Hepatocyte (in vitro differentiated cells): ENCODE measurements around the gene SEC23A. TPM values are rescaled to one million over a fixed set of nuclear protein-coding genes. Genes with fewer than 3 reads are reported as not detected.
"Not testable (repeated sequence)": the region's sequence is repeated elsewhere in the genome, so short reads cannot be mapped to it uniquely, and the experiment has no call there.

ENCODE experiments used
- DNase-seq: peaks from one replicate; pipeline ENCODE4 v3.0.0-alpha.2; 2016; ENCODE audit warnings: low spot score
- H2AFZ ChIP-seq: fragments of 200-600 bp; sonication (generic); 2 replicates; pipeline ENCODE4 v1.6.0; 2016; ENCODE audit warnings: antibody characterized with exemption, mild to moderate bottlenecking
- H3K27ac ChIP-seq: fragments of 200-600 bp; sonication (generic); 2 replicates; pipeline ENCODE4 v1.5.1; 2016; ENCODE audit warnings: mild to moderate bottlenecking
- H3K27me3 ChIP-seq: fragments of 200-600 bp; sonication (generic); 2 replicates; pipeline ENCODE4 v1.6.1; 2016
- H3K36me3 ChIP-seq: fragments of 200-600 bp; sonication (generic); replicated peaks from 2 replicates; pipeline ENCODE4 v1.5.1; 2016; ENCODE audit warnings: low read depth; ENCODE audit not compliant: insufficient read depth
- H3K4me1 ChIP-seq: fragments of 200-600 bp; sonication (generic); 2 replicates; pipeline ENCODE4 v1.5.1; 2016; ENCODE audit warnings: mild to moderate bottlenecking, moderate library complexity; ENCODE audit not compliant: insufficient read depth
- H3K4me2 ChIP-seq: fragments of 200-600 bp; sonication (generic); 2 replicates; pipeline ENCODE4 v1.6.0; 2016
- H3K4me3 ChIP-seq: fragments of 200-600 bp; sonication (generic); 2 replicates; pipeline ENCODE4 v1.5.1; 2016; ENCODE audit warnings: mild to moderate bottlenecking
- H3K79me2 ChIP-seq: fragments of 200-600 bp; sonication (generic); 2 replicates; pipeline ENCODE4 v1.6.0; 2017; ENCODE audit warnings: mild to moderate bottlenecking
- H3K9me2 ChIP-seq: fragments of 200-600 bp; sonication (generic); replicated peaks from 2 replicates; pipeline ENCODE4 v1.6.0; 2017; ENCODE audit warnings: mild to moderate bottlenecking; ENCODE audit not compliant: insufficient read depth
- H3K9me3 ChIP-seq: fragments of 200-600 bp; sonication (generic); 2 replicates; pipeline ENCODE4 v1.5.1; 2016; ENCODE audit warnings: low read depth, mild to moderate bottlenecking
- H4K20me1 ChIP-seq: fragments of 200-600 bp; sonication (generic); 2 replicates; pipeline ENCODE4 v1.6.0; 2016; ENCODE audit warnings: mild to moderate bottlenecking; ENCODE audit not compliant: insufficient read depth, poor library complexity, severe bottlenecking
- CTCF ChIP-seq: fragments of 200-600 bp; sonication (generic); IDR thresholded peaks from 2 replicates; pipeline ENCODE4 v1.5.1; 2016; ENCODE audit warnings: antibody characterized with exemption, mild to moderate bottlenecking; ENCODE audit not compliant: poor library complexity
- EZH2 ChIP-seq: fragments of 200-600 bp; sonication (generic); IDR thresholded peaks from 2 replicates; pipeline ENCODE4 v1.6.1; 2016; ENCODE audit warnings: antibody characterized with exemption, mild to moderate bottlenecking, borderline replicate concordance
- EZH2phosphoT487 ChIP-seq: fragments of 200-600 bp; sonication (generic); IDR thresholded peaks from one replicate; pipeline ENCODE4 v1.6.1; 2018; ENCODE audit warnings: antibody characterized with exemption, mild to moderate bottlenecking, low read depth, moderate library complexity; ENCODE audit not compliant: unreplicated experiment, severe bottlenecking
- WGBS: methylation state at CpG from one replicate; pipeline ENCODE4 v1.1.6; 2016; ENCODE audit warnings: low lambda C conversion rate; ENCODE audit errors: missing lambda C conversion rate; 5-methylcytosine and 5-hydroxymethylcytosine counted together
- polyA plus RNA-seq: library from polyadenylated mRNA; unstranded; fragments of >200 nt; fragmentation: Nextera tagmentation; extraction: Ambion mirVana; gene quantifications from 2 replicates; pipeline ENCODE4 v1.2.1, GENCODE V29; 2016
- total RNA-seq: library from RNA; depleted of rRNA; stranded (reverse); fragments of >200 nt; gene quantifications from 2 replicates; pipeline ENCODE4 v1.2.3, GENCODE V29; 2014

The SEC23A gene
- total and polyA plus RNA-seq, 2 experiments from 2014 or later: 99.8 to 193 TPM

- DNase-seq: no peak
- TF ChIP-seq EZH2phosphoT487 (no peak), EZH2 (no peak), CTCF (no peak)
- Histone ChIP-seq H3K4me2 (peak overlapping the region; percentile 73), H3K4me3 (no peak overlapping the region), H3K9me2 (no peaks in the 10 kb centered on the region), H3K27me3 (no peaks in the 10 kb centered on the region), H3K27ac (no peak overlapping the region), H3K79me2 (peaks cover 83% of the 10 kb centered on the region), H3K9me3 (no peaks in the 10 kb centered on the region), H3K4me1 (peaks cover 30% of the 10 kb centered on the region), H4K20me1 (peaks cover 62% of the 10 kb centered on the region), H3K36me3 (no peaks in the 10 kb centered on the region), H2AFZ (no peak overlapping the region)
Observed at GRCh38 chr14:39099748-39100147, 3.3 kb downstream of the SEC23A start.

GRCh38 chr14:39099215-39099614 lies 3.8 kb downstream of the SEC23A start:
- H4K20me1 ChIP-seq: peaks cover 66% of the 10 kb centered on the region
- 98% methylated on average over 10 of the region's 10 CpGs for WGBS

GRCh38 chr14:39097159-39097558 lies 5.9 kb downstream of the SEC23A start:
- Histone ChIP-seq H3K9me3 (no peaks in the 10 kb centered on the region), H3K36me3 (no peaks in the 10 kb centered on the region), H3K9me2 (no peaks in the 10 kb centered on the region), H3K27me3 (no peaks in the 10 kb centered on the region), H2AFZ (no peak overlapping the region), H3K27ac (peak overlapping the region; percentile 33), H3K79me2 (peaks cover 96% of the 10 kb centered on the region), H3K4me1 (peaks cover 22% of the 10 kb centered on the region), H3K4me3 (no peak overlapping the region), H3K4me2 (peak overlapping the region; percentile 73), H4K20me1 (peaks cover 75% of the 10 kb centered on the region)
- DNase-seq: peak; percentile 25
- WGBS: 44% methylated on average over 3 of the region's 3 CpGs
- TF ChIP-seq EZH2 (no peak), CTCF (no peak), EZH2phosphoT487 (no peak)

More at GRCh38 chr14:39099215-39099614, 3.8 kb downstream of the SEC23A start:
- H3K36me3 ChIP-seq, H3K27me3 ChIP-seq, DNase-seq, H2AFZ ChIP-seq, H3K4me3 ChIP-seq, H3K27ac ChIP-seq, H3K9me3 ChIP-seq, H3K9me2 ChIP-seq: not testable (repeated sequence)
- Histone ChIP-seq H3K4me2 (peak overlapping the region; percentile 73), H3K79me2 (peaks cover 82% of the 10 kb centered on the region), H3K4me1 (peaks cover 27% of the 10 kb centered on the region)

- 97% methylated on average over 3 of the region's 3 CpGs for WGBS
- no peak overlapping the region for H3K27ac ChIP-seq
- peaks cover 59% of the 10 kb centered on the region for H4K20me1 ChIP-seq
- H3K9me3 ChIP-seq: no peaks in the 10 kb centered on the region
- no peak overlapping the region for H2AFZ ChIP-seq
- no peak overlapping the region for H3K4me2 ChIP-seq
- H3K79me2 ChIP-seq: peaks cover 94% of the 10 kb centered on the region
- no peaks in the 10 kb centered on the region for H3K9me2 ChIP-seq
- peaks cover 10% of the 10 kb centered on the region for H3K4me1 ChIP-seq
- H3K36me3 ChIP-seq: no peaks in the 10 kb centered on the region
- no peak for TF ChIP-seq EZH2phosphoT487
- TF ChIP-seq CTCF: no peak
- no peak for TF ChIP-seq EZH2
- DNase-seq: no peak
- H3K4me3 ChIP-seq: no peak overlapping the region
- H3K27me3 ChIP-seq: no peaks in the 10 kb centered on the region
Observed at GRCh38 chr14:39094515-39094914, 8.5 kb downstream of the SEC23A start.
